ENCODE results near the gene MPV17.
"Not testable (repeated sequence)": the region's sequence is repeated elsewhere in the genome, so short reads cannot be mapped to it uniquely, and the experiment has no call there.

Gene MPV17, protein sequence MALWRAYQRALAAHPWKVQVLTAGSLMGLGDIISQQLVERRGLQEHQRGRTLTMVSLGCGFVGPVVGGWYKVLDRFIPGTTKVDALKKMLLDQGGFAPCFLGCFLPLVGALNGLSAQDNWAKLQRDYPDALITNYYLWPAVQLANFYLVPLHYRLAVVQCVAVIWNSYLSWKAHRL

DNA sequence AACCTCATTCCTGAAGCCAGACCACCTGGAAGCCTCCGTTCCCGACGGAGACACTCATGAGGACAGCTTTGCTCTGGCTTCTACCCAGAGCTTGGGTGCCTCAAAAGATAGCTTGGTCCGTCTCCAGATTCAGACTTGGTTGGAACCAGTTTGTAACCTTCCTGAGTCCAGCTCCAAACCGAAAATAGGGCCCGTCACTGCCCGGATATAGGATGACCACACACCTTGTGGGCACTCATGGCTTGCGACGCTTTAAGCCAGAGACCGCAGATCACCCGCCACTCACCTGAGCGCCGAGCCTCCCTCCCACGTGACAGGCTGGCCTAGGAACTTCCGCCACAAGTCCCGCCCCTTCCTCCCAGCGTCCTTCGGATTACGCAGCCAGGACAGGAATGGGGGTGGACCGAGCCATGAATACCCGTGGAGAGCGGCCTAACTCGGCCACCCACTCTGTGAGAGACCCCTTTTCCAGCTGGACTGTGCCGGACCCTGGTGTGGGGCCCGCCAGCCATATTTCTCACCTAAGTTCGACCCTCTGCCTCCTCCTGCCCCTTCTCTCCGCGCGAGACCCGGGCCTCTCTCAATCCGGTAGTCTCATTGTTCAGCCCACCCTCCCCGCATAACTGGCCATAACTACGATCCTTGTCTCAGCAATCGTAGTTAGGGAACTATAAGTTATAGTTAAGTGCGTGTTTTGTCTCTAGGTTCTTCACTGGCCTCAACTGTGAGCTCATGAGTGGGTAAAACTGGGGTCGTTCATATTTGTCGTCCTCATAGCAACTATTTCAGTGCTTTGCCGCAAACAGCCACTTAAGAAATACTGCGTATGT, at the start of gene MPV17:
MPV17 (minus strand) TSS at position 332 of the 830 bp plus-strand sequence. CDS start 580 bp downstream, outside the sequence.
- peak; percentile 89 for DNase-seq (ENCODE audit: low spot score)

DNA sequence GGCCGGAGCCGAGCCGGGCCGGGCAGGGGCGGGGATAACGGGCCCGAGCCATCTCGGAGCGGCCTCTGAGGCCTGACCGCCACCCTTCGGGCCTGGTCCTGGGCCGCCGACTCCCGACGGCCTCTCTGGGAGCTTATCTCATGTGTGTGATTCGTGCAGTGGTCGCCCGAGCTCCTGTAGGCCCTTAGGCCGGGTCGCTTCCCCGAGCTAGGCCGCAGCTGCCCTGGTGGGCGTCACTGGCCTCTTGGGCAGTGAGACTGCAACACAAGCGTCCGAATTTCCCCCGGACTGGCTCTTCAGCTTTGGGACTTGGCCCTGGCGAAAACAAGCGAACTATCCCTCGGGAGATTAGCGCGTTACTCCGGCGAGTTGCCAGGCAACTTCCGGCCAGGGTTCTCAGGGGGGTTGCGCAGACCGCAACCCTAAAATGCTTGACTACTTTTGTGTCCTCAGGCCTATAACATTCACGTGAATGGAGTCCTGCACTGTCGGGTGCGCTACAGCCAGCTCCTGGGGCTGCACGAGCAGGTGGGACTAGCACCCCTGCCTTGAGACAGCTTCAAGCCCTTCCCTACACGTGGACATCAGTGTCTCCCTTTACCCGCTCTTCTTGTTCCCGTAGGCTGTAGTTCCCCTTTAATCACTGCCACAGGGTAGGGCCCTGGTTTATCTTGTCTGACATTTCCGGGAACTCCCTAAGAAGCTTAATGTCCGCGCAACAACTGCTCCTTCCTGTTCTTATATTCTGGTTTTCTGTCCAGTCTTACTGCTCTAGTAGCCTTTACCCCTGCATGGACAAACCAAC, 48.1 kb upstream of the MPV17 start:
- peak; percentile 90 for DNase-seq (ENCODE audit: low spot score)

DNA sequence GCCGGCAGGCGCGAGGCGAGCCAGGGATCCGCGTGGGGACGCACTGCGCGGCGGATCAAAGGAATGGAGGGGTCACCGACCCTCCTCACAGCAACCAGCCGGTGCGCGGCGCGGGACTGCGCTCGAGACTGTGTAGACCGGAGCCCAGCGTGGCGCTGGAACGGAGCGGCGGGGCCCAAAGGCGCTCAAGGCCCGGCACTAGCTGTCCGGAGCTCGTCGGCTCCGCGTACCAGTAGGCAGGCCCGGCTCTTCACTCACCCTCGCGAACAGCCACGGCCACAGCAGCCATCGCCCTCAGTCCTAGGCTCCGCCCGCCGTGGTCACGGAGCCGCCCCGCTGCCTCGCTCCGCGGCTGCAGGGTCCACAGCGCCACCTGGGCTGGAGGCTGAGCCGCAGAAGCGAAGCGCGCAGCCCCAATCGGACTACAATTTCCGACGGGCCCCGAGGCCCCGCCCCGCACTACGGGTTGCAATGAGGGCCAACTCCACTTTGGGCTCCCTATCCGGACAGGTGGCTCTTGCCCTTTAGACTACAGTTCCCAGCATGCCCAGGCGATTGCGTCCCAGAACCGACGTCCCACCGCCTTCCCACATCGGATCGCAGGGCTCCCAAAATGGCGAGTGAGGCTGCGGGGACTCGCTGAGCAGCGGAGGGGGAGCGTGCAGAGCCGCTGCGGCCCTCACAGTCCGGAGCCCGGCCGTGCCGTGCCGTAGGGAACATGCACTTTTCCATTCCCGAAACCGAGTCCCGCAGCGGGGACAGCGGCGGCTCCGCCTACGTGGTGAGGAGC, 47.3 kb upstream of the MPV17 start, which contains the start of the genes EIF2B4 and SNX17:
EIF2B4 (minus strand) TSS at position 313 of the 790 bp plus-strand sequence; CDS start at position 289, 24 bp downstream.
SNX17 (plus strand) TSS at position 591 of the 790 bp plus-strand sequence; CDS start at position 719, 128 bp downstream.
- DNase-seq (ENCODE audit: low spot score), result peak; percentile 99

DNA sequence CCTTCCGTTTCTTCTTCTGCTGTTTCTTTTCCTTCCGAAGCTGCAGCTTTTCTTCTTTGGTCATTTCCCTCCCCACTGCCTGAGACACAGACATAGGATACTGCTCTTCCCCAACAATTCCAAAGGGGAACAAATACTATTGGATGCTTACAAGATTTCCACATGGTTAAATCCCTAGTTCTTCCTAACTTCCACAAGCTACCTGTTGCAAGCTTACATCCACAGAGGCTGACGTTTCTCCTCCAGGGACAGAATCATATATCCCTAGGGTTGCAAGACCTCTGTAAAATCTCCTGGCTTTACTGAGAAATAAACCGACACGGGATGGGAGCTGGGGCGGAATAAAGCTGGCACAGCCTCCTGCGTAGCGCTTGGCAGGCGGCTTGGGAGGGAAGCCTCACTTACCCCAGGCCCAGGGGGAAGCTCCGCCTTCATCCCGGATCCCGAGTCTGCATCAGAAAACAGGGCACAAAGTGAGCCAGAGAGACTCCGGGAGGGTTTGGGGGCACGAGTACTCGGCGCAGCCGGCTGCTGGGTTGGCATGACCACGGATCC, 46.7 kb upstream of the MPV17 start:
- peak; percentile 40 for DNase-seq (ENCODE audit: low spot score)

DNA sequence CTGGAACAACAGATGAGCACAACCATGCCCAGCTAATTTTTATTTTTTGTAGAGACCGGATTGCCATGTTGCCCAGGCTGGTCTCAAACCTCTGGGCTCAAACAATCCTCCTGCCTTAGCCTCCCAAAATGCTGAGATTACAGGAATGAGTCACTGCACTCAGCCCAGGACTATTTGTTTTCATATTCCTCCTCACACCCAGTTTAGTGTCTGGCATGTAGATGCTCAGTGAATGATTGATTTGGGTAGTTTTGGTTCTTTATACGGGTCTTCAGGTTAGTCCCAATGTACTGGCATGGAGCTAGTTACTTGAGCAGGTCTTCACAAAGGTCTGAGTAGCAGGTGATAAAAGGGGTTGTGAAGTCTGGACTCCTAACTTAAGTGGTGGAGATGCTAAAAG, 41.0 kb upstream of the MPV17 start:
- no peak for DNase-seq (ENCODE audit: low spot score)

DNA sequence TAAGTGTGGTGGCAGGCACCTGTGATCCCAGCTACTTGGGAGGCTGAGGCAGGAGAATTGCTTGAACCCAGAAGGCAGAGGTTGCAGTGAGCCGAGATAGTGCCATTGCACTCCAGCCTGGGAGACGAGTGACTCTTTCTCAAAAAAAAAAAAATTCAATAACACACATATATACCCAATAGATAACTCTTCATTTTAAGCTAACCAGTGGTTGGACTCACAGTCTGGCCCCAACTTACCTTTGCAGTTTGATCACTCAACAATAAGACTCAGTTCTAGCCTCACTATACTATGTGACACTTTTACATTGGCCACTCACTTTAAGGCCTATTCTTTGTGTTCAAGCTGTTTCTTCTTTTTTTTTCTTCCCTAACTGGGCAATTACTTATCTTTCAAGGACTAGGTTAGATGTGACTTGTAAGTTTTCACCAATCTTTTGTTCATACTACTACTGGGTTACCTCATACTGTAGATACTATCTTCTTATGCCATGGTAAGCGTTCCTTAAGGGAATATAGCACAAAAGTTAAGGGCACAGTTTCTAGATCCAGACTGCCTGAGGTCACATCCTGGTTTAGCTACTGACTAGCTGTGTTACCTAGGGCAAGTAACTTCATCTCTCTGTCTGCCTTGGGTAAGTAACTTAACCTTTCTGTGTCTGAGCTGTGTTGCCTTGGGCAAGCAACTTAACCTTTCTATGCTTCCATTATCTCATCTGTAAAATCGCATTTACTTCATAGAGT, 40.0 kb upstream of the MPV17 start:
- no peak for DNase-seq (ENCODE audit: low spot score)

DNA sequence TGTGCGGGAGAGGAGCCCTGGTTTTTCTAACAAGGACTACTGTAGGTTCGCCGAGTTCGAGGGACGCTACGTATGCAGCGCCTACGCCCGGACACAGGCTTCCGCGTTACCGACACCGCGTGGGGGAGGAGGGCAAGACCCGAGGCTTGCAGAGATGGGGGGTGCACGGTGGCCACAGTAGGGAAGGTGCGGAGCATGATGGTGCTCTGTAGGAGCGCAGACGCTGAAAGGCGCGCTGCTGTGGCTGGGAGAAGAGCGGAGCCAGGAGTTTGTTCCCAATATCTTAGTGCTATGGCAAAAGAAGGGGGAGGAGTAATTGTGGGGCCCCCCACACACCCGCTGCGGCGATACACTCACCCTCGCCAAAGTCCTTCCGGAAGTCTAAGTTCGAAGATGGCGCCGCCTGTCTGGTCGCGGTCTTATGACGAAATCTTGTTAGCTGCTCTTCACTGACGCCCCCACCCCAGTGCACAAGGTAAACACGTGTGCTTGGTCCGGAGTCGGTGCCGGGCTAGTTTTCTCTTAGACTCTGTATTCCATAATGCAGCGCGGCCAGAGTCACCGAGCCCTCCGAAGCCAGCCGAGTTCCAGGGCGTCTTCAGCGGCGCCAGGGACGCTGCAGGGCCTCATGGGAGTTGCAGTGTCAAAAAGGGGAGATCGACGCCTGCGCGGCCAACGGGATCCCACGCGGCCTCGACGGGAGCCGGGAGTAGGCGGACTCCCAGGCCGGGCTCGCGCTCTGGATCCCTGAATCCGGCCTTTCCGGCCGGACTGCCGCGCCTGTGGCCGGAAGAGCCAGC, 33.7 kb upstream of the MPV17 start, which contains the start of gene GTF3C2:
GTF3C2 (minus strand) TSS at position 383 of the 800 bp plus-strand sequence. CDS start 13,210 bp downstream, outside the sequence.
- DNase-seq (ENCODE audit: low spot score), result peak; percentile 98

DNA sequence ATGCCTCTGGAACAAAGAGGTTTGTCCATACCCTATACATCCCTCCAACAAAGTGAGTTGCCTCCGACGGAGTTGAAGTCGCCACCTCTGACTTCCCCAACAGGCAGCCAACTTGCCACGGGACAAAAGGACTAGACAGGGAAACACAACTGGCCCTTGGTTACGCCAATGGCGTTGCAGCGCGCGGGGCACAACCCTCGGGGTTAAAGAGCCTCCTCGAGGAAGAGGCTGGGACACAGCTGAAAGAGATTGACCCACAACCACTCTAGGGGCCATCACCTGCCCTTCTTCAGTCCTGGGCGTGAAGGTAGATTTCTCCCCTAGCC, 33.1 kb upstream of the MPV17 start:
- DNase-seq (ENCODE audit: low spot score), result peak; percentile 83

DNA sequence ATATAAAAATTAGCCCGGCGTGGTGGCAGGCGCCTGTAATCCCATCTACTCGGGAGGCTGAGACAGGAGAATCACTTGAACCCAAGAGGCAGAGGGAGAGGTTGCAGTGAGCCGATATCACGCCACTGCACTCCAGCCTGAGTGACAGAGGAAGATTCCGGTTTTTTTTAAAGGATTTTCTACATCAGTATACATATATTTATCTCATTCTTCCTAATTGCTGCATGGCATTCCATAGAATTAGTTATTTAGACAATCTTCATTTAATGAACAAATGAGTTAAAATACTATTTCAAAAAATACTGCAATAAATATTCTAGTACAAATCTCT, 31.7 kb upstream of the MPV17 start:
- DNase-seq (ENCODE audit: low spot score), result no peak

DNA sequence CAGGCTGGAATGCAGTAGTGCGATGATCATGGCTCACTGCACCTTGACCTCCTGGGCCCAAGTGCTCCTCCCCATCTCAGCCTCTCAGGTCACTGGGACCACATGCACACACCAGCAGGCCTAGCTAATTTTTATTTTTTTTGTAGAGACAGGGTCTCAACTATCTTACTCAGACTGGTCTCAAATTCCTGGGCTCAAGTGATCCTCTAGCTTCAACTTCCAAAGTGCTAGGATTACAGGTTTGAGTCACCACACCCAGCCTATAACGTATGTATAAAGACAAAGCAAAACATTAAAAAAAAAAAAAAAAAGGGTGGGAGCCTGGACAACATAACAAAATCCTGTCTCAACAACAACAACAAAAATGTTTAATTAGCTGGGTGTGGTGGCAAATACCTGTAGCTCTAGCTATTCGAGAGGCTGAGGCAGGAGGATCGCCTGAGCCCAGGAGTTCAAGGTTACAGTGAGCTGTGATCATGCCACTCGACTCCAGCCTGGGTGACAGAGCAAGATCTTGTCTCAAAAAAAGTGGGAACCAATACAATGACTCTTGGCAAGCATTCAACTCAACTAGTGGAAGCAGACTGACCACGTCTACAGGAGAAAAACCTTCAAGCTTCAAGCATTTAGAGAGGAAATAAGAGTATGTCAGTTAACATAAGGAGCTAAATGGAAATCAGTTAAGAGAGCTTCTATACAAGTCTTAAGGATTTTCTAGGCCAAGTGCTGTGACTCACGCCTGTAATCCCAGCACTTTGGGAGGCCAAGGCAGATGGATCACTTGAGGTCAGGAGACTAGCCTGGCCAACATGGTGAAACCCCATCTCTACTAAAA, 31.1 kb upstream of the MPV17 start:
- DNase-seq (ENCODE audit: low spot score), result no peak

DNA sequence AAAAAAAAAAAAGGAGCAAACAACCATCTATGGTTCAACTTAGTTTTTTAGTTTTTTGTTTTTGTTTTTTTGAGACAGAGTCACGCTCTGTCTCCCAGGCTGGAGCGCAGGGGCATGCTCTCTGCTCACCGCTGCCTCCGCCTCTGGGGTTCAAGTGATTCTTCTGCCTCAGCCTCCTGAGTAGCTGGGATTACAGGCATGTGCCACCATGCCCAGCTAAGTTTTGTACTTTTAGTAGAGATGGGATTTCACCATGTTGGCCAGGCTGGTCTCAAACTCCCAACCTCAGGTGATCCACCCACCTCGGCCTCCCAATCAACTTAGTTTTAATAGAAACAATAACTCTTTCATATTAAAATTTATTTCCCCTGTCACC, 30.5 kb upstream of the MPV17 start:
- not testable (repeated sequence) for DNase-seq (ENCODE audit: low spot score)

DNA sequence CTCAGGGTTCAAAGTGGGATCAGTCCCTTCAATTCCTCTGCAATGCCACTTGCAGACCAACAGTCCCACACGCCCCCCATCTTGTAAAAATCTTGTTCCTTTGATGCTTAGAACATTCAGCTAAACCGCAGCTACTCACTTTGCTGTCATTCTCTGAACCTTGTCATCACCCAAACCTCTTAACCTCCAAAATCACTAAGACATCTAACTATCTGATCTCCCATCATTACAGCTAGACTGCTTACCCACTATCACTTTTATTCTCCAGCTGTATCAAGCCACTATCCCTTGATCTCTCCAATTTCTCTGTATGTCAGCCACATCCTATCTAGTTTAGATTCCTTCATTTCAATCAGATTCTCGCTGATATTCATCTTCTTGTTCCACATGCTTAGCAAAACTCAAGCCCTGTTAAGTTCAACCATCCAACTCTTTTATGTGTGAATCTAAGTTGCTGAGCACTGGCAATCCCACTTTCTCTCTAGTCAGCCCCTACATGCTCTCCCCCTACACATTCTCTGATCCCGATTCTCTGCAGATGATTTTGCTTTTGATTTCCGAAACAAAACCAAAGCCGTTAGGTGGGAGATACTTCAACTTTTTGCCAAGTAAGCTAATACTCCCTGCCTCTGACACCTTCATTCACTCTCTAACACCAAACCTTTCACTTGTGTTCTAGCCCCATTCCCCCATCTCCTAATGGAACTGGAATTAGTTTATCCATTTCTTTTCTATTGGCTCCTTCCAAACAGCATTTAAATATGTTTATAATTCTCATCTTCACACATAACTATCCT, 29.1 kb upstream of the MPV17 start:
- no peak for DNase-seq (ENCODE audit: low spot score)

DNA sequence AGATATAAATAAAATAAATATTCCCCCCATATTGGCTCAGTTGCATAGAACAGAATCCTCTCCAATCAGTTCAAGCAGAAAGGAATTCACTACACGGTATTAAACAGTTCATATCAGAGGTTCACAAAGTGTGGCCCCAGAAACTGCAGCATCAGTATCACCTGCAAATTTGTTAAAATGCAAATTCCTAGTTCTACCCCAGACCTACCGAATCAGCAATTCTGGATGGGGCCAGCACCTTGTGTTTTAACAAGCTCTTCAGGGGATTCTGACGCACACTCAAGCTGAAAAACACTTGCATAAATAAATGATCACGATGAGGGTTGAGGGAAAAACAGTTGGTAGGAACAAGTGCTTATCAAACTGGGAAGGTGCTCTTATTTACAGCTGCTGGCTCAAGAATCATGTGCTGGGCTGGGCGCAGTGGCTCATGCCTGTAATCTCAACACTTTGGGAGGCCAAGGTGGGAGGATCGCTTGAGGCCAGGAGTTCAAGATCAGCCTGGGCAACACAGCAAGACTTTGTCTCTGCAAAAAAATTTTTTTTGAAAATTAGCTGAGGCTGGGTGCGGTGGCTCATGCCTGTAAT, 27.3 kb upstream of the MPV17 start:
- no peak for DNase-seq (ENCODE audit: low spot score)

DNA sequence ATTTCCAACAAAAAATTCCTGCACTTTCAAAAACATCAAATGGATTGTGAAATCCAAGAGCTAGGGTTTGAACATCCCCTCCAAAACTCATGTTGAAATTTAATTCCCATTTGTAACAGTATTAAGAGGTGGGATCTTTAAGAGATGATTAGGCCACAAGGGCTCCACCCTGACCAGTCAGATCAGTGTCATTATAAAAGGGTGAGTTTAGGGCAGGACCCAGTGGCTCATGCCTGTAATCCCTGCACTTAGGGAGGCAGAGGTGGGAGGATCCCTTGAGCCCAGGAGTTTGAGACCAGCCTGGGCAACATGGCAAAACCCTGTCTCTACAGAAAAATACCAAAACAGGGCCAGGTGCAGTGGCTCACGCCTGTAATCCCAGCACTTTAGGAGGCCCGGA, 24.7 kb upstream of the MPV17 start:
- no peak for DNase-seq (ENCODE audit: low spot score)

DNA sequence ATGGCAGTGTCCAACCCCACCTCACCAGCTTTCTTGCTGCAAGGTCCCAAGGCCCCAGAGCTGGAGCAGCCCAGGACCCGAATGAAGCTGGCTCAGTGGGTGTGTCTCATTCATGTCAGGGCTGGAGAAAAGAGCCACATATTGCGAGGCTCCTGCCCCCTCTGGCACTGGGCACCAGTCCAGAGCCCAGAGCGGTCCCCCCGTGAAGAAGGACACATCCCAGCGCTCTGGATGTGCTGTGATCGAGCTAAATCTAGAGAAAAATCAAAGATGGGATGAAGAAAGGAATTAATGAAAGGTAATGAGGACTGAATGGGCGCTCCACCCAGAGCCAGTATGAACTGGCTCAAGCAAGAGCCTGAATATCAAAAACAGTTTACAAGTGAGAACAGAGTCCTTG, 13.3 kb upstream of the MPV17 start:
- DNase-seq (ENCODE audit: low spot score), result no peak

DNA sequence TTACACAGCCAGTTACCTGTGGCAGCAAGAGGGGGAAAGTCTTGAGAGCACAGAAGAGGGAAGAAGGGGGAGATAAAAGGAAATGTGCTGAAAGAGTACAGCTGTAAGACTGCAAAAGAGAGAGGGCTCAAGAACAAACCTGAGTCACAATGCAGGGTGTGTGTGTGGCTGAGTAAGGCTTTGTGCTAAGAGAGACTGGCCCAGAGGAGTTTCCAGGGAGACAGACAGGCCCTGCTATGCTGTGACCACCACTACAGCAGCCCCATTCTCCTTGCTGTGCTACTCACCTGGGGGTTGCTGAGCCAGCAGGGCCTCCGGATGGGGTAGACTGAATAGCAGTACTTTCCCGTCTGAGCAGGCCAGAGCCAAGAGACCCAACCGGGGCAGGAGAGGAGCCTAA, 12.4 kb upstream of the MPV17 start:
- DNase-seq (ENCODE audit: low spot score), result no peak

DNA sequence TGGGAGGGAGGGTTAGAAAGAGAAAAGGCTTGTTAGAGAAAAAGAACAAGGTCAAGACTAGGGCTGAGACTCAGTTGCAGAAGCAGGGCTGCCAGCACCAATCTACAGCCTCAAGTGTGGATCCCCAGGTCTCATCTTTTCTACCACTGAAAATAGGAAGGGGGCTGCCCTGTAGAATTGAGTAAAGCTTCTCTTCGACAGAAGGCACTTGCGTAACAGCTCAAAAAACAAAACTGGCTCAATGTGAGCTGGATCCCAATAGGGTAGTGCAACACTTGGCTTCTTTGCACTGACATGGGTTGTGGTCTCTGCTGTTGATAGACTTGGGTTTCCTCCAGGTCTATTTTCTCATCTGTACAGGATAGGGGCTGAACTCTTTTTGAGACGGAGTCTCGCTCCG, 1.8 kb upstream of the MPV17 start:
- DNase-seq (ENCODE audit: low spot score), result no peak
